ENCODE results near the gene CDK3.

The CDK3 gene

DNA sequence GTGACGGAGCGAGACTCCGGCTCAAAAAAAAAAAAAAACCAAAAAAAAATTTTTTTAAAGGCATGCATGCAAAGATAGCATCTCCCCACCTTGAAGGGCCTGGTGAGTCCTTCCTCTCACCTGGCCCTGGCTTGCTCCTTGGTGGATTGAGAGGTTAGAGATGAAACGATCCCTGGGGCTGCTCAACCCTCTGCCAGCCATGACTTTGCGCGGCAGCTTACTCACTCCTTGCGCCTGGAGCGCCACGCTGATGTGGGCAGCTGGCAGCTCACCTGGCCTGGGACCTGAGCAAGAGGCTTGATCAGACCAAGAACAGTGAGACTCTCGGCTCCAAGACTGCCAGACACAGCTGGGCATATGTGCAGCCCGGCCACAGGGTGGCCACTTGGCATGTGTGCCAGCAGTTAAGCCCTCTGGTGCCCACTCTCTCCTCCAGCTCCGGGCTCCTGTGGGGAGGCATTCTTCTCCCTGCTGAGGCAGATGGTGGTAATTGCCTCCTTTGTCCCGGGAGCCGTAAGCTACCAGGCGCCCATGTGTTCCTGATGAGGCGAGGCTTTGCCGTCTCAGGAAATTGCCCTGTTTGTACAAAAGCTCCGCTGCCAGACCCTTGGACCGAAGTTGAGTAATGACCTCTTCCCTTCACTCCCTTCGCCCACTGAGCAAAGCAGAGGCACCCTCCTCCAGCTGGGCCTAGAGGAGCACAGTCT is 31.6 kb downstream of the CDK3 start:
- TF ChIP-seq CTCF (IDR thresholded peaks at IDR 0.05; ENCODE audit: low read depth, low read length, missing control alignments), result no peak
- no peak for DNase-seq (ENCODE audit: low read depth)
- no peak overlapping the region for H3K4me3 ChIP-seq (ENCODE audit: low read depth, low read length)

GRCh38 chr17:76032780-76033108 is 32.1 kb downstream of the CDK3 start:
- no peak for DNase-seq (ENCODE audit: low read depth)
- no peak for TF ChIP-seq CTCF (IDR thresholded peaks at IDR 0.05; ENCODE audit: low read depth, low read length, missing control alignments)
- no peak overlapping the region for H3K4me3 ChIP-seq (ENCODE audit: low read depth, low read length)

- DNase-seq (ENCODE audit: low read depth), result no peak
- no peak overlapping the region for H3K4me3 ChIP-seq (ENCODE audit: low read depth, low read length)
- TF ChIP-seq CTCF (IDR thresholded peaks at IDR 0.05; ENCODE audit: low read depth, low read length, missing control alignments), result no peak
Observed at GRCh38 chr17:76033139-76033538, 32.5 kb downstream of the CDK3 start.

- no peak for DNase-seq (ENCODE audit: low read depth)
- TF ChIP-seq CTCF (IDR thresholded peaks at IDR 0.05; ENCODE audit: low read depth, low read length, missing control alignments), result no peak
- H3K4me3 ChIP-seq (ENCODE audit: low read depth, low read length), result no peak overlapping the region
Observed at GRCh38 chr17:76034428-76035350, 34.0 kb downstream of the CDK3 start.

- no peak for TF ChIP-seq CTCF (IDR thresholded peaks at IDR 0.05; ENCODE audit: low read depth, low read length, missing control alignments)
- DNase-seq (ENCODE audit: low read depth), result no peak
- no peak overlapping the region for H3K4me3 ChIP-seq (ENCODE audit: low read depth, low read length)
Observed at GRCh38 chr17:76036497-76037261, 36.0 kb downstream of the CDK3 start.

DNA sequence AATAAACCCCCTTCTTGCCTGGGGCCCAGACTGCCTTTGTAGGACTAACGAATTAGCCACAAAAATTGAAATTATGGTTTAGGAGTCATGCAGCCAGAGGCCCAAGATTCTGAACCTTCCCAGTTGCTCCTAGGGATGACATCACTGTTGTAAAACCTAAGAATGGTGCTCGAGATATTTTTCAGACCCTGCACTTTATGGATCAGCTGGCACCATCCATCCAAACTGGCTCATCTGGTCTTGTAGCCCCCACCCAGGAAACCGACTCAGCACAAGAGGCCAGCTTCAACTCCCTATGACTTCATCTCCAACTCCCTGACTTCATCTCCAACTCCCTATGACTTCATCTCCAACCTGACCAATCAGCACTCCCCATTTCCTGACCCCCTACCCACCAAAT is 37.4 kb downstream of the CDK3 start:
- TF ChIP-seq CTCF (IDR thresholded peaks at IDR 0.05; ENCODE audit: low read depth, low read length, missing control alignments), result no peak
- DNase-seq (ENCODE audit: low read depth), result no peak
- no peak overlapping the region for H3K4me3 ChIP-seq (ENCODE audit: low read depth, low read length)

All from GM12864 (cell line).